ENCODE data around the gene MRPL41. TPM values are rescaled to one million over a fixed set of nuclear protein-coding genes. Genes with fewer than 3 reads are reported as not detected.

Gene MRPL41
- polyA plus RNA-seq, 1 donor from 2014 or later = 60.5 TPM

GRCh38 chr9:137580209-137580953 is 28.7 kb downstream of the MRPL41 start:
- H4K20me1 ChIP-seq (ENCODE audit: insufficient read depth) = no peaks in the 10 kb centered on the region
- H3K4me2 ChIP-seq (ENCODE audit: low read length) = no peak overlapping the region
- H3K36me3 ChIP-seq (ENCODE audit: insufficient read depth, low read length) = no peaks in the 10 kb centered on the region
- TF ChIP-seq RAD21 (conservative IDR thresholded peaks at IDR 0.05) = no peak
- no peak for TF ChIP-seq REST (IDR thresholded peaks at IDR 0.05; ENCODE audit: borderline replicate concordance)
- TF ChIP-seq EZH2 (IDR thresholded peaks at IDR 0.05; ENCODE audit: borderline replicate concordance, insufficient read depth, low read length, poor library complexity, severe bottlenecking) = no peak
- no peak for TF ChIP-seq POLR2AphosphoS5 (IDR thresholded peaks at IDR 0.05)
- no peak for TF ChIP-seq CTCF (IDR thresholded peaks at IDR 0.05; ENCODE audit: poor library complexity, severe bottlenecking)
- TF ChIP-seq TAF1 (IDR thresholded peaks at IDR 0.05; ENCODE audit: low read depth) = no peak
- no peak for TF ChIP-seq SMC3 (conservative IDR thresholded peaks at IDR 0.05; ENCODE audit: poor library complexity)
- no peak for TF ChIP-seq MXI1 (conservative IDR thresholded peaks at IDR 0.05; ENCODE audit: poor library complexity, severe bottlenecking)
- no peak for TF ChIP-seq EP300 (conservative IDR thresholded peaks at IDR 0.05; ENCODE audit: poor library complexity, severe bottlenecking)
- no peak overlapping the region for H3K4me3 ChIP-seq (ENCODE audit: low read length)
- H3F3A ChIP-seq (ENCODE audit: insufficient read depth, low read length, poor library complexity, severe bottlenecking) = no peaks in the 10 kb centered on the region
- no peak overlapping the region for H3K9ac ChIP-seq (ENCODE audit: low read length)
- H3K27ac ChIP-seq (ENCODE audit: low read length) = no peak overlapping the region
- H3K79me2 ChIP-seq (replicated peaks; ENCODE audit: insufficient read depth, low read length) = peaks cover 14% of the 10 kb centered on the region
- no peaks in the 10 kb centered on the region for H3K27me3 ChIP-seq (ENCODE audit: insufficient read depth, low read depth, low read length)
- no peaks in the 10 kb centered on the region for H3K9me2 ChIP-seq (ENCODE audit: insufficient read depth, low read length)
- H3K9me3 ChIP-seq (ENCODE audit: low read length) = no peaks in the 10 kb centered on the region
- no peak overlapping the region for H2AFZ ChIP-seq (ENCODE audit: low read depth, low read length)

GRCh38 chr9:137580954-137581322 is 29.3 kb downstream of the MRPL41 start:
- no peak for TF ChIP-seq MXI1 (conservative IDR thresholded peaks at IDR 0.05; ENCODE audit: poor library complexity, severe bottlenecking)
- TF ChIP-seq POLR2AphosphoS5 (IDR thresholded peaks at IDR 0.05) = no peak
- TF ChIP-seq RAD21 (conservative IDR thresholded peaks at IDR 0.05) = no peak
- H3K36me3 ChIP-seq (ENCODE audit: insufficient read depth, low read length) = no peaks in the 10 kb centered on the region
- H3K4me3 ChIP-seq (ENCODE audit: low read length) = no peak overlapping the region
- no peak overlapping the region for H2AFZ ChIP-seq (ENCODE audit: low read depth, low read length)
- no peaks in the 10 kb centered on the region for H3K9me3 ChIP-seq (ENCODE audit: low read length)
- no peak overlapping the region for H3K27ac ChIP-seq (ENCODE audit: low read length)
- peaks cover 14% of the 10 kb centered on the region for H3K79me2 ChIP-seq (replicated peaks; ENCODE audit: insufficient read depth, low read length)
- H3K9me2 ChIP-seq (ENCODE audit: insufficient read depth, low read length) = no peaks in the 10 kb centered on the region
- H3F3A ChIP-seq (ENCODE audit: insufficient read depth, low read length, poor library complexity, severe bottlenecking) = no peaks in the 10 kb centered on the region
- no peaks in the 10 kb centered on the region for H3K27me3 ChIP-seq (ENCODE audit: insufficient read depth, low read depth, low read length)
- H4K20me1 ChIP-seq (ENCODE audit: insufficient read depth) = no peaks in the 10 kb centered on the region
- H3K4me2 ChIP-seq (ENCODE audit: low read length) = no peak overlapping the region
- H3K9ac ChIP-seq (ENCODE audit: low read length) = no peak overlapping the region
